ENCODE measurements around the gene C16orf74.

The C16orf74 gene

GRCh38 chr16:85750827-85751697 lies at the start of gene C16orf74:
C16orf74 (minus strand) TSS chr16:85751096; CDS start chr16:85735217, 15,879 bp downstream.
- DNase-seq (ENCODE audit: low read depth in 3 of 3) = no peak

DNA sequence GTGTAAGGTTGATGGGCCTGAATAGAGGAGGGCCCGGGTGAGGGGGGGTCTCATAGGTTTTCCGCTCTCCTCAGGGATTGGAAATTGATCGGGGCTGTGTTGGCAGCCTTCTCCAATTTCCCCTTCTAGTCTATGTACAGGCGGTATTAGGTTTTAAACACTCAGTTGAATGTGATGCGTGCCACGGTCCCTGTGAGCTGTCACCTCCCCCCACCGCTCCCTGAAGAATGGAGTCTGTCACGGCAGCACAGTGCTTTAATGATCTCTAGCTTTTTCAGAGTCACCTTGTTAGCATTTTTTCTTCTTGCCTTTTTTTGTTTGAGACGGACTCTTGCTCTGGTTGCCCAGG lies 49.4 kb upstream of the C16orf74 start:
- peak in 1 of 3 experiments; percentile 16 for DNase-seq (ENCODE audit: low read depth in 3 of 3)

DNA sequence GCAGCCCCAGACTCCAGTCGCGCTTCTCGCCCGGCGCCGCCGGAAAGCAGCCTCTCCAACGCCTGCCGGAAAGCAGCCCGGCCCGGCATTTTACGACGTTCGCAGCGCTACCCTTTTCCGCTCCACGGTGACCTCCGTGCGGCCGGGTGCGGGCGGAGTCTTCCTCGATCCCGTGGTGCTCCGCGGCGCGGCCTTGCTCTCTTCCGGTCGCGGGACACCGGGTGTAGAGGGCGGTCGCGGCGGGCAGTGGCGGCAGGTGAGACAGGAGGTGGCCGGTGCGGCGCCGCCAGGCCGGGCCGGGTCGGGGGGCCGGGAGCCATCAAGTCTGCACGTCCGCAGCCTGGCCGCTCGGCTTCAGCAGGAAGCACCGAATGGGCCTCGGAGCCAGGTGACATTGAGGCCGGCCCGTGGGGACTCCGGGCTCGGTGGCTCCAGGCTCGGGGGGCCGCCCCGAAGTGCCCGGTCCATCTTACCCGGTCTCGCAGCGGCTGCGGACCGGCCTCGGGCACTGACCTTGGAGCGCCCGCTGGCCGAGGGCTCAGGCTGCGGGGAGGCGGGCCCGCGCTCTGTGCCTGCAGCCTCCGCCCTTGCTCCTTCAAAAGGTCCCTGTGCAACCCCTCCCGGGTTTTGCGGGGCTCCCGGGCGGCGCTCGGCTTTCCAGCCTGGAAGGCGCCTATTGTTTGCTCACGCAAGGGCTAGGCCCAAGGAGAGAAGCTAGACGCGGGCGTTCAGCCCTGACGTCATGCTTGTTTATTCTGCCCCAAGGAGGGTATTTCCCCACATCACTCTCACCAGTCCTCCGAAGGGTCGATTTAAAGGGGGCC lies 48.8 kb upstream of the C16orf74 start, which contains the start of the genes COX4I1 and EMC8:
Gene COX4I1, plus strand, starts transcription at position 199 of the 824 bp plus-strand sequence. CDS start 1,511 bp downstream, outside the sequence.
Gene EMC8, minus strand, starts transcription at position 48 of the 824 bp plus-strand sequence. CDS start 249 bp downstream, outside the sequence.
- peak; percentile 85 to 90 (median 88) for DNase-seq (ENCODE audit: low read depth in 3 of 3)

DNA sequence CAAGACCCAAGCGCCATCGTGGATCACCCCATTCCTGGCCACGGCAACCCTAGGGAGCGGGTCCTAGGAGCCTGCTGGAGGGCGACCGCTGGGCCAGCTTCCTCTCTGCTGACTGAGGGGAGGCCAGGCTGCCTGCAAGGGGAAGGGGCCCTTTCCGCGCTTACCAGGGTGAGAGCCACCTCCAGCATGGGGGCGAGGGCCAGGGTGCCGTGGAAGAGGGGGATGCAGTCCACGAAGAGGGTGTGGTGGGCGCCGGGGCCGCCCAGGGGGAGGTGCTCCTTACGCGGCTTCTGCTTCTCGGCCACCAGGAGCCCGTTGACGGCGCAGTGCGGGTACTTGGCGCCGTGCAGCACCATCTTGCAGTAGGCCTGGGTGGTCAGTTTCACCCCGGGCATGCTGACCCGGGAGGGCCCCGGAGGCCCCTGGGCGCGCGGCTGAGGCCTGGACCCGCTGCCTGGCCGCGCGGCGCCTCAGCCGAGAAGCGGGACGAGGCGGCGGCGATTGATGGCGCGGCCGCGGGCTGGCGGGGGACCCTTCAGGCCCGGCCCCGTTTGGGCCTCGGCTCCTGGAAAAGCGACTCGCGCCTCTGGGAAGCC lies 48.1 kb upstream of the C16orf74 start:
- peak in 1 of 3 experiments; percentile 15 for DNase-seq (ENCODE audit: low read depth in 3 of 3)

GRCh38 chr16:85798283-85798776 lies 47.4 kb upstream of the C16orf74 start:
- DNase-seq (ENCODE audit: low read depth in 3 of 3) = no peak

DNA sequence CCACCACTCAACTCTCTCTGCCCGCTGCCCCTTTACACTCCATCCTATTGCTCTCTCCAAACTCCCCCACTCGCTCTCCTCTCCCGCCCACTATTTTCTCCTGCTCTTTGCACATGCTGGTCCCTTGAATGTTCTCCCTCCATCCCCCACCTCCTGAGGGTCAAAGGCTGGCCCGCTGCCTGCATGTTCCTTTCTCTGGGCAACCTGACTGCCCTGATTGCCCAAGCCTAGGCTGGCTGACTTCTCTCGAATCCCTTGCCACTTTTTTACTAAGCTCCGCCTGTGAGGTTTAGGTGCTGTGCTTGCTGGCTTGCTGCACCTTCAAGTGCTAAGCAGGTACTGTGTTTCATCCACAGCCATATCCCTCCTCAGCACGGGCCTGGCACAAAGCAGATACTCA lies 45.7 kb upstream of the C16orf74 start:
- no peak for DNase-seq (ENCODE audit: low read depth in 3 of 3)

GRCh38 chr16:85796152-85796551 lies 45.3 kb upstream of the C16orf74 start:
- DNase-seq (ENCODE audit: low read depth in 3 of 3) = no peak

GRCh38 chr16:85794696-85795095 lies 43.8 kb upstream of the C16orf74 start:
- DNase-seq (ENCODE audit: low read depth in 3 of 3) = no peak

GRCh38 chr16:85793662-85794298 lies 42.9 kb upstream of the C16orf74 start:
- DNase-seq (ENCODE audit: low read depth in 3 of 3) = no peak

DNA sequence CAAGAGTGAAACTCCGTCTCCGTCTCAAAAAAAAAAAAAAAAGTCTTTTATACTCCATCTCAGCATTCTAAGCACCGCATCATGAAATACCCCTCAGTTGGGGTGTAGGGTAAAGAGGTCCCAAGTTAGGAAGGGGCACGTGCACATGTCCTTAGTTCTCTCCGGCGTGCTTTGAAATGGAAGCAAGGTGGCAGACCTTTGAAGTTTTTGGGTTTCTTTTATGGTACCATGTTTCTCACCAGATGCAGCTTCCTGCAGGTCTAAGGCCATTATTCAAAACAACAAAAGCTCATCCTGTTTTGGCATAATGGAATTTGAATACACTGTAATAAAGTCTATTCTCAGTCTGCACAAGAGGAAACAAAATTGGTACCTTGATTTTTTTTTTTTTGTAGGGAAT lies 38.9 kb upstream of the C16orf74 start:
- no peak for DNase-seq (ENCODE audit: low read depth in 3 of 3)

DNA sequence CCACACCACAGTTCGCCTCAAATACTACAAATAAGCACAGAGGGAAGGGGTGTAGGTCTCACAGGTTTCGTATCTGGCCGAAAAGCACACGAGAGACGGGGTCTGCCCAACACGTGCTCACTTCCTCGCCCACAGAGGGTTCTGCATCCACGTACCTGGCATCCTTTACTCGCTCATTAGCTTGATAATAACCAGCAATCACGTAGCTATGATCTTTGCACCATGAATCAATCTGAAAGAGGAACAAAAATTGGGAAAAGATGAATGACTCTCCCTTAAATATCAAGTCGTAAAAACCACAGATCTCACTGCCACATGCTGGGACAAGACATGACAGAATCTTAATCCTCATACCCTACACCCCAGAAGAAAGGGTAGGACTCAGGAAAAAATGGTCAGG lies 37.9 kb upstream of the C16orf74 start:
- DNase-seq (ENCODE audit: low read depth in 3 of 3) = no peak

DNA sequence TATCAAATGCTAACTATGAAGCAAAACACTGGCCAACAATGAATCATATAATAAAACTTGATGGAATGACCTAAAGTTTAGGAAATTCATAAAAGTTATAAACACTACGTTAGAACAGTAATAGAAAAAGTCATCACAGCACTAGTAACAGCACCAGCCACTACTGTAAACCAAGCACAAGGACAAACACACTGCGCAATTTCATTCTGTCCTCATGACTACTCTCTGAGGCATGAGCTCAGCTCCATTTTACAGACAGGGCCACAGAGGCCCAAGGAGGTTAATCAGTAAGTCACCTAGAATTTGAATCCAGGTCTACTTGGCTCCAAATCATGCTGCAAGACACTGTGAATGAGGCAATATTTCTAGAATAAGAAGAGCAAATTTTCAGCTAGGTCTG lies 35.0 kb upstream of the C16orf74 start:
- no peak for DNase-seq (ENCODE audit: low read depth in 3 of 3)

DNA sequence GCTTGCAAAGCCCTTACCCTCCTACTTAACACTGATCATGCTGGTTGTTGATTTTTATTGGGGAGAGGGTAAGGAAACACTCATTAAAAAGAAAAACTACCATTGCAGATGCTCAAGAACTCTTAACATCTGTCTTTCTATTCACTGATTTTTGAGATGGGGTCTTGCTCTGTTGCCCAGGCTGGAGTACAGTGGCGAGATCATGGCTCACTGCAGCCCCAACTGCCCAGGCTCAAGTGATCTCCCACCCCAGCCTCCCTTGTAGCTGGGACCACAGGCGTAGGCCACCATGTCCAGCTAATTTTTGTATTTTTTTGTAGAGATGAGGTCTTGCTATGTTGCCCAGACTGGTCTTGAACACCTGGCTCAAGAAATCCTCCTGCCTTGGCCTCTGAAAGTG lies 33.9 kb upstream of the C16orf74 start:
- no peak for DNase-seq (ENCODE audit: low read depth in 3 of 3)

- no peak for DNase-seq (ENCODE audit: low read depth in 3 of 3)
Observed at GRCh38 chr16:85783441-85783840, 32.5 kb upstream of the C16orf74 start.

GRCh38 chr16:85782451-85782850 lies 31.6 kb upstream of the C16orf74 start:
- DNase-seq (ENCODE audit: low read depth in 3 of 3) = no peak

DNA sequence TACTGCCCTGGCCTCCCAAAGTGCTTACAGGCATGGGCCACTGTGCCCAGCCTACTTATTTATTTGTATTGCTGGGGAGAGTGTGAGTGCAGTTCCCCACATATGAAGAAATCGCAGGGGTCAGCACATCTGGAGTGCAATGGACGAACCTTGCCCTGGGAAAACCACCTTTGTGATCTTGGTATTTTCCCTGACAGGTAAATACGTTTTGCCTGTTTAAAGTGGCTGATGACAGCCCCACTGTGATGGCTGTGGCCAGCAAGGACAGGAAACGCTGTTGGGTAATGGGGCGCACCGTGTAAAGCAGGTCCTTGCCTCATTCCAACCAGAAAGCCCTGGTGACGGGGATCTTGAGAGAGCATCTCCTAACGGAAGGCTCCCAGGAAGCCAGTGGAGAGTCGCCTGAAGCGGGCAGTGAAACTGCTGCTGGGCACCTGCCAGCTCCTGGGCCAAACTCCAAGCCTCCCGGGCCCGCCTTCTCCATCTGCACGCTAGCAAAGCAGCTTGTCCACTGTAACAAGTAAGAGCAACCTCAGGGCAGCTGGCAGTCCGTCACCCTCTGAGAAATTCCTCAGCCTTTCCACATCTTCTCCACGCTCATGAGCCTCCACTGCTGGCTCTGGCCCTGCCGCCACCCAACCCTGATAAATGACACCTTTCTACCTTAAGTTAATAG lies 30.9 kb upstream of the C16orf74 start:
- no peak for DNase-seq (ENCODE audit: low read depth in 3 of 3)

GRCh38 chr16:85781156-85781555 lies 30.3 kb upstream of the C16orf74 start:
- no peak for DNase-seq (ENCODE audit: low read depth in 3 of 3)

DNA sequence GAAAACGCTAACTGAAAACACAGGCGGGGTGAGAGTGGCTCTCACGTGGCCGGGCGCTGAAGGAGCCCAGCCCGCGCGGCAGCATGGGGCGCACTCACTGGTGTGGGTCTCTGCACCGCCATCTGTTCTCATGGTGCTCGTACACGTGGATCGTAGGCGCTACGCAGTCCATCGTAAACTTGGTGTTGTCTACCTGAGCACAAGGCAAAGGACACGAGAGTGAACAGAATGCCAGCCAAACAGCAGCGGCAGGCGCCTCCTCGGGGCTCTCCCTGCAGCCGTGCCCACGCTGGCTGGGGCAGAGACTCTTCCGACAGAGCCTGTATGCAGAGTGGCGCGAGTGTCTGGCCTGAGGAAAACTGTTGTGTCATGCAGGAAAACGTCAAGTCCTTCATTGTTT lies 29.4 kb upstream of the C16orf74 start:
- DNase-seq (ENCODE audit: low read depth in 3 of 3) = no peak

GRCh38 chr16:85778873-85779272 lies 28.0 kb upstream of the C16orf74 start:
- no peak for DNase-seq (ENCODE audit: low read depth in 3 of 3)

DNA sequence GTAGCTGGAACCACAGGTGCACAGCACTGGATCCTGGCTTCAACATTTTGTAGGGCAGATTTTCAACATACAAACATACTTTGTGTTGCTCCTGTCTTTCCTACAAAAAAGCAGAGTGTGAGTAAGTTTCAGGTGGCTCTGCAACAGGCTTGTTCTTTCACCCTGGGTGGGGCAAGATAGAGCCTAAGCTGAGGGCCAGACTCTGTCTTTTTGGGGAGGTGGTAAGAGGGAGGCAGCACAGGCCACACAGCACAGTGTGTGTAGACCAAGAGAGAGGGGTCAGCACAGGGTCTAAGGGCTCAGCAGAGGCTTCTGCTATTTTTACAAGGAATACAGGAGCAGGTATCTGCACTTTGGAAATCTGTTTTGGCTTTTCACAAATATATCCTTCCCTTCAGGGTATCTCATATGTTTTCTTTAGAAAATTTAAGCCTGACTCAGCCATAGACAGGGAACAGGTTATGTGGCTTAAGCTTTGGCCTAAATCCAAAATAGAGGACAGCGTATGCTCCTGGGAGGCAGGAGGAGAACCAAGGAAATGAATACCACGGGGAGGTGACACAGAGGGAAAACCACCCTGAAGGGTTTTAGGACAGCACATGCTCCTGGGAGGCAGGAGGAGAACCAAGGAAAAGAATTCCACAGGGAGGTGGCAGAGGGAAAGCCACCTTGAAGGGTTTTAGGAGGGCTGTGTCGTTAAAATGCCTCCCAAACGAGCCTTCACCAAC lies 26.9 kb upstream of the C16orf74 start:
- DNase-seq (ENCODE audit: low read depth in 3 of 3) = no peak

All from stimulated activated CD4-positive, alpha-beta T cell treated with anti-CD3 and anti-CD28 coated beads, TNF-alpha, amount 100 ng/mL, for 4 hours (primary cell).